Globus pallidus (tissue), 1 donor: Measurements from ENCODE around the gene ZER1.
"Not testable (repeated sequence)": the region's sequence is repeated elsewhere in the genome, so short reads cannot be mapped to it uniquely, and the experiment has no call there.

Experiments used
- DNase-seq: peaks from one replicate; pipeline ENCODE4 v3.0.0-alpha.2; 2015; ENCODE audit warnings: low spot score

ZER1 gene

GRCh38 chr9:128771745-128772519 is at the start of gene ZER1:
ZER1 (minus strand) TSS chr9:128771927; CDS start chr9:128755565, 16,362 bp downstream.
- DNase-seq = peak; percentile 90

GRCh38 chr9:128820665-128821583 is 49.2 kb upstream of the ZER1 start:
- DNase-seq = no peak

GRCh38 chr9:128819716-128820664 is 48.3 kb upstream of the ZER1 start:
- no peak for DNase-seq

- peak; percentile 39 for DNase-seq
Observed at GRCh38 chr9:128818839-128819715, 47.4 kb upstream of the ZER1 start.

- DNase-seq = peak; percentile 97
Observed at GRCh38 chr9:128818099-128818838, 46.5 kb upstream of the ZER1 start, which contains the start of gene ENDOG. ENDOG (plus strand) TSS chr9:128818500; CDS start chr9:128818685, 185 bp downstream.

- DNase-seq = no peak
Observed at GRCh38 chr9:128810873-128811272, 39.1 kb upstream of the ZER1 start.

GRCh38 chr9:128809831-128810230 is 38.1 kb upstream of the ZER1 start:
- no peak for DNase-seq

- DNase-seq = no peak
Observed at GRCh38 chr9:128809036-128809599, 37.4 kb upstream of the ZER1 start.

- no peak for DNase-seq
Observed at GRCh38 chr9:128808543-128808942, 36.8 kb upstream of the ZER1 start.

- DNase-seq = no peak
Observed at GRCh38 chr9:128807827-128808226, 36.1 kb upstream of the ZER1 start.

GRCh38 chr9:128805661-128806060 is 33.9 kb upstream of the ZER1 start:
- peak; percentile 77 for DNase-seq

- DNase-seq = no peak
Observed at GRCh38 chr9:128802482-128802881, 30.8 kb upstream of the ZER1 start.

- no peak for DNase-seq
Observed at GRCh38 chr9:128800061-128800460, 28.3 kb upstream of the ZER1 start.

GRCh38 chr9:128798896-128799295 is 27.2 kb upstream of the ZER1 start:
- no peak for DNase-seq

- DNase-seq = not testable (repeated sequence)
Observed at GRCh38 chr9:128794961-128795360, 23.2 kb upstream of the ZER1 start.

GRCh38 chr9:128792978-128793686 is 21.4 kb upstream of the ZER1 start:
- DNase-seq = no peak

- DNase-seq = no peak
Observed at GRCh38 chr9:128792134-128792533, 20.4 kb upstream of the ZER1 start.

GRCh38 chr9:128790536-128790935 is 18.8 kb upstream of the ZER1 start:
- no peak for DNase-seq

- DNase-seq = no peak
Observed at GRCh38 chr9:128788445-128788844, 16.7 kb upstream of the ZER1 start.
